SK-N-SH (cell line): ENCODE data around the gene PPIB. TPM values are rescaled to one million over a fixed set of nuclear protein-coding genes. Genes with fewer than 3 reads are reported as not detected.

Experiments used
- CTCF ChIA-PET: fragments of 300-600, 350-600 bp; formaldehyde crosslinking; extraction: SDS; loops from one replicate; lab custom pipeline; 2021; lab: Yijun Ruan, JAX
- POLR2A ChIA-PET: fragments of 350-600 bp; sonication (Branson Sonifier 250); formaldehyde crosslinking; extraction: SDS; loops from one replicate; lab custom pipeline; 2020; ENCODE audit warnings: antibody characterized with exemption, inconsistent platforms; lab: Yijun Ruan, JAX
- DNase-seq: peaks from one replicate; pipeline ENCODE4 v3.0.0; 2012
- H2AFZ ChIP-seq: fragments of 200-600 bp; sonication (generic); 2 replicates; pipeline ENCODE4 v1.8.1; 2016; ENCODE audit warnings: antibody characterized with exemption, mild to moderate bottlenecking, low read depth
- H3F3A ChIP-seq: fragments of 200-600 bp; sonication (generic); replicated peaks from 2 replicates; pipeline ENCODE3; 2016; ENCODE audit warnings: antibody characterized with exemption, mild to moderate bottlenecking; ENCODE audit not compliant: insufficient read depth
- H3K27ac ChIP-seq, 2 experiments: fragments of 200-500 bp in 1 of 2; fragments of 200-600 bp in 1 of 2; sonication (Bioruptor generic) in 1 of 2; sonication (generic), shearing (Covaris generic) in 1 of 2; 2 replicates each; pipeline versions ENCODE4 v1.5.1 to v1.6.1; 2014 to 2016; ENCODE audit warnings: low read depth in 2 of 2, inconsistent platforms in 1 of 2, low read length in 1 of 2, mild to moderate bottlenecking in 1 of 2, mixed read lengths in 1 of 2
- H3K27me3 ChIP-seq: fragments of 200-600 bp; sonication (generic), shearing (Covaris generic); 2 replicates; pipeline ENCODE4 v1.6.1; 2016; ENCODE audit warnings: mixed run types; ENCODE audit not compliant: insufficient read depth
- H3K36me3 ChIP-seq, 2 experiments: fragments of 200-500 bp in 1 of 2; fragments of 200-600 bp in 1 of 2; sonication (Bioruptor generic) in 1 of 2; sonication (generic) in 1 of 2; replicated peaks in 1 of 2; 2 replicates each; pipeline versions ENCODE3 to v1.5.1; 2014 to 2016; ENCODE audit warnings: low read length in 1 of 2, mild to moderate bottlenecking in 1 of 2; ENCODE audit not compliant: insufficient read depth in 2 of 2, control insufficient read depth in 1 of 2
- H3K4me1 ChIP-seq, 2 experiments: fragments of 200-500 bp in 1 of 2; fragments of 200-600 bp in 1 of 2; sonication (Bioruptor generic) in 1 of 2; sonication (generic), shearing (Covaris generic) in 1 of 2; 2 replicates each; pipeline versions ENCODE4 v1.5.1 to v1.6.1; 2014 to 2016; ENCODE audit warnings: low read depth in 1 of 2, low read length in 1 of 2, mixed run types in 1 of 2; ENCODE audit not compliant: insufficient read depth in 2 of 2, control insufficient read depth in 1 of 2
- H3K4me2 ChIP-seq: fragments of 200-600 bp; sonication (generic), shearing (Covaris generic); 2 replicates; pipeline ENCODE4 v1.6.1; 2017; ENCODE audit warnings: mixed run types
- H3K4me3 ChIP-seq, 2 experiments: fragments of 200-500 bp in 1 of 2; fragments of 200-600 bp in 1 of 2; sonication (Bioruptor generic) in 1 of 2; sonication (generic), shearing (Covaris generic) in 1 of 2; 2 replicates each; pipeline versions ENCODE4 v1.5.1 to v1.8.1; 2014 to 2016; ENCODE audit warnings: low read depth in 2 of 2, inconsistent platforms in 1 of 2, low read length in 1 of 2, mild to moderate bottlenecking in 1 of 2, mixed read lengths in 1 of 2, moderate library complexity in 1 of 2
- H3K79me2 ChIP-seq: fragments of 200-600 bp; sonication (generic); 2 replicates; pipeline ENCODE4 v1.8.1; 2017; ENCODE audit warnings: mild to moderate bottlenecking; ENCODE audit not compliant: insufficient read depth
- H3K9ac ChIP-seq: fragments of 200-600 bp; sonication (generic); 2 replicates; pipeline ENCODE4 v1.6.1; 2017; ENCODE audit warnings: mixed run types
- H3K9me2 ChIP-seq: fragments of 200-600 bp; sonication (generic); 2 replicates; pipeline ENCODE4 v1.6.1; 2017; ENCODE audit warnings: mixed run types
- H3K9me3 ChIP-seq: fragments of 200-600 bp; sonication (generic); 2 replicates; pipeline ENCODE4 v1.6.1; 2017; ENCODE audit warnings: mixed run types, mild to moderate bottlenecking, moderate library complexity
- H4K20me1 ChIP-seq: fragments of 200-600 bp; sonication (generic); 2 replicates; pipeline ENCODE4 v1.6.1; 2017; ENCODE audit warnings: mild to moderate bottlenecking, mixed run types; ENCODE audit not compliant: insufficient read depth
- CHD2 ChIP-seq: fragments of 150-350 bp; IDR thresholded peaks from 2 replicates; pipeline ENCODE4 v1.6.1; 2018; ENCODE audit warnings: low read length; ENCODE audit not compliant: partially characterized antibody
- FOSL2 ChIP-seq: IDR thresholded peaks from 2 replicates; pipeline ENCODE4 v1.4.0; 2012; ENCODE audit warnings: low read depth, mild to moderate bottlenecking, moderate library complexity, borderline replicate concordance
- GABPA ChIP-seq: IDR thresholded peaks from 2 replicates; pipeline ENCODE4 v1.4.0; 2012; ENCODE audit warnings: low read depth, mild to moderate bottlenecking
- MXI1 ChIP-seq: IDR thresholded peaks from 2 replicates; pipeline ENCODE4 v1.6.1; 2012; ENCODE audit warnings: mild to moderate bottlenecking, low read depth, low read length, improper control_type of control experiment
- TAF1 ChIP-seq: IDR thresholded peaks from 2 replicates; pipeline ENCODE4 v1.6.1; 2012; ENCODE audit warnings: low read depth, mild to moderate bottlenecking, low read length, moderate library complexity, borderline replicate concordance
- TEAD4 ChIP-seq: IDR thresholded peaks from 2 replicates; pipeline ENCODE4 v1.4.0; 2012; ENCODE audit warnings: mild to moderate bottlenecking, borderline replicate concordance; ENCODE audit not compliant: insufficient read depth
- YY1 ChIP-seq: IDR thresholded peaks from 2 replicates; pipeline ENCODE4 v1.4.0; 2012; ENCODE audit warnings: low read depth, mild to moderate bottlenecking
- WGBS: methylation state at CpG from one replicate; pipeline ENCODE4 v1.1.6; 2017; ENCODE audit warnings: low lambda C conversion rate; 5-methylcytosine and 5-hydroxymethylcytosine counted together
- polyA plus RNA-seq, 3 experiments: library from polyadenylated mRNA; depleted of rRNA; stranded (reverse); fragments of >200 nt; gene quantifications; 2 replicates each; pipeline ENCODE4 v1.2.3, GENCODE V29; 2012
- TF ChIP-seq, protein P1 (sequence below): fragments of 150-350 bp; IDR thresholded peaks from 2 replicates; pipeline ENCODE4 v1.6.1; 2017; ENCODE audit warnings: antibody characterized with exemption, low read length, low read depth, borderline replicate concordance
- TF ChIP-seq, protein P2 (sequence below): IDR thresholded peaks from 2 replicates; pipeline ENCODE4 v1.6.1; 2012; ENCODE audit warnings: mild to moderate bottlenecking, low read depth, low read length, moderate library complexity
- TF ChIP-seq, protein P3 (sequence below): IDR thresholded peaks from 2 replicates; pipeline ENCODE4; 2012
- TF ChIP-seq, protein P4 (sequence below): fragments of 150-350 bp; IDR thresholded peaks from 2 replicates; pipeline ENCODE4 v1.6.1; 2016; ENCODE audit warnings: mild to moderate bottlenecking, low read depth, low read length

PPIB gene
- polyA plus RNA-seq, 1 of the 3 experiments (the other 2 are of a cell fraction) = 1,379 TPM

DNA sequence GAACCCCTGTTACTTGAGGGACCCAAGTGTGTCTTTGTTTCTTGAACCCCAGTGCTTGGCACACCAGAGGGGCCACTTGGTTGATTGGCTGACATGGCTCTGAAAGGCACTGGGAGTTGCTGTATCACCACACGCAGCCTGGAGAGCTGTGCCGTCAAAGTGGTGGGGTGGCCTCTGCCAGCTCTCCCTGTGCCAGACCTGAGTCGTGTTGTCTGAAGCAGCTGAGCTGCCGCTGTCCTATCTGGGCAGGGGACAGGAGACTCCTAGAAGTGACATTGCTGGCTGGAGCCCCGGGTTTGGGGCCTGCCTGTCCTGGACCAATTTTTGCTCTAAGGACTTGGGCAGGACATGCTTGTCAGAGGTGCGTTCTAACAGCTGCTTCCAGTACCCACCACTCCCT, 16.8 kb downstream of the PPIB start:
- 48% methylated on average over 4 of the region's 6 CpGs for WGBS
- ChIA-PET POLR2A (interaction anchor here (1.0 kb wide), 1 partner anchor 52 kb away, joined by 3 read pairs; the partner anchor contains the start of gene CIAO2A), CTCF (interaction anchor here (0.7 to 2.7 kb wide), 4 partner anchors 8 to 50 kb away, joined by 3 to 20 read pairs (median 6); partner anchors contain the start of gene SNX1)
- no peaks in the 10 kb centered on the region for H4K20me1 ChIP-seq
- no peaks in the 10 kb centered on the region for H3K9me3 ChIP-seq
- H3K27ac ChIP-seq = peak overlapping the region in 1 of 2 experiments; percentile 89; a peak in 2 of 4 replicates
- H3K9ac ChIP-seq = no peak overlapping the region
- H3K79me2 ChIP-seq = no peaks in the 10 kb centered on the region
- no peak overlapping the region for H3K4me2 ChIP-seq
- no peaks in the 10 kb centered on the region for H3K27me3 ChIP-seq
- TF ChIP-seq MXI1 = no peak
- TF ChIP-seq, protein P1, sequence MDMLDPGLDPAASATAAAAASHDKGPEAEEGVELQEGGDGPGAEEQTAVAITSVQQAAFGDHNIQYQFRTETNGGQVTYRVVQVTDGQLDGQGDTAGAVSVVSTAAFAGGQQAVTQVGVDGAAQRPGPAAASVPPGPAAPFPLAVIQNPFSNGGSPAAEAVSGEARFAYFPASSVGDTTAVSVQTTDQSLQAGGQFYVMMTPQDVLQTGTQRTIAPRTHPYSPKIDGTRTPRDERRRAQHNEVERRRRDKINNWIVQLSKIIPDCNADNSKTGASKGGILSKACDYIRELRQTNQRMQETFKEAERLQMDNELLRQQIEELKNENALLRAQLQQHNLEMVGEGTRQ = no peak
- no peak for TF ChIP-seq TEAD4
- TF ChIP-seq CHD2 = no peak
- TF ChIP-seq FOSL2 = no peak
- TF ChIP-seq, protein P2, sequence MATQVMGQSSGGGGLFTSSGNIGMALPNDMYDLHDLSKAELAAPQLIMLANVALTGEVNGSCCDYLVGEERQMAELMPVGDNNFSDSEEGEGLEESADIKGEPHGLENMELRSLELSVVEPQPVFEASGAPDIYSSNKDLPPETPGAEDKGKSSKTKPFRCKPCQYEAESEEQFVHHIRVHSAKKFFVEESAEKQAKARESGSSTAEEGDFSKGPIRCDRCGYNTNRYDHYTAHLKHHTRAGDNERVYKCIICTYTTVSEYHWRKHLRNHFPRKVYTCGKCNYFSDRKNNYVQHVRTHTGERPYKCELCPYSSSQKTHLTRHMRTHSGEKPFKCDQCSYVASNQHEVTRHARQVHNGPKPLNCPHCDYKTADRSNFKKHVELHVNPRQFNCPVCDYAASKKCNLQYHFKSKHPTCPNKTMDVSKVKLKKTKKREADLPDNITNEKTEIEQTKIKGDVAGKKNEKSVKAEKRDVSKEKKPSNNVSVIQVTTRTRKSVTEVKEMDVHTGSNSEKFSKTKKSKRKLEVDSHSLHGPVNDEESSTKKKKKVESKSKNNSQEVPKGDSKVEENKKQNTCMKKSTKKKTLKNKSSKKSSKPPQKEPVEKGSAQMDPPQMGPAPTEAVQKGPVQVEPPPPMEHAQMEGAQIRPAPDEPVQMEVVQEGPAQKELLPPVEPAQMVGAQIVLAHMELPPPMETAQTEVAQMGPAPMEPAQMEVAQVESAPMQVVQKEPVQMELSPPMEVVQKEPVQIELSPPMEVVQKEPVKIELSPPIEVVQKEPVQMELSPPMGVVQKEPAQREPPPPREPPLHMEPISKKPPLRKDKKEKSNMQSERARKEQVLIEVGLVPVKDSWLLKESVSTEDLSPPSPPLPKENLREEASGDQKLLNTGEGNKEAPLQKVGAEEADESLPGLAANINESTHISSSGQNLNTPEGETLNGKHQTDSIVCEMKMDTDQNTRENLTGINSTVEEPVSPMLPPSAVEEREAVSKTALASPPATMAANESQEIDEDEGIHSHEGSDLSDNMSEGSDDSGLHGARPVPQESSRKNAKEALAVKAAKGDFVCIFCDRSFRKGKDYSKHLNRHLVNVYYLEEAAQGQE = no peak
- TF ChIP-seq, protein P3, sequence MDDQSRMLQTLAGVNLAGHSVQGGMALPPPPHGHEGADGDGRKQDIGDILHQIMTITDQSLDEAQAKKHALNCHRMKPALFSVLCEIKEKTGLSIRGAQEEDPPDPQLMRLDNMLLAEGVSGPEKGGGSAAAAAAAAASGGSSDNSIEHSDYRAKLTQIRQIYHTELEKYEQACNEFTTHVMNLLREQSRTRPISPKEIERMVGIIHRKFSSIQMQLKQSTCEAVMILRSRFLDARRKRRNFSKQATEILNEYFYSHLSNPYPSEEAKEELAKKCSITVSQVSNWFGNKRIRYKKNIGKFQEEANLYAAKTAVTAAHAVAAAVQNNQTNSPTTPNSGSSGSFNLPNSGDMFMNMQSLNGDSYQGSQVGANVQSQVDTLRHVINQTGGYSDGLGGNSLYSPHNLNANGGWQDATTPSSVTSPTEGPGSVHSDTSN = no peak
- TF ChIP-seq TAF1 = no peak
- H3F3A ChIP-seq = peaks cover 11% of the 10 kb centered on the region
- no peaks in the 10 kb centered on the region for H3K9me2 ChIP-seq
- peaks cover 0 to 30% of the 10 kb centered on the region in 2 experiments; a peak in 2 of 4 replicates for H3K4me1 ChIP-seq
- H3K36me3 ChIP-seq = peaks cover 0 to 32% of the 10 kb centered on the region in 2 experiments
- H3K4me3 ChIP-seq = no peak overlapping the region
- H2AFZ ChIP-seq = no peak overlapping the region
- DNase-seq = peak; percentile 49

DNA sequence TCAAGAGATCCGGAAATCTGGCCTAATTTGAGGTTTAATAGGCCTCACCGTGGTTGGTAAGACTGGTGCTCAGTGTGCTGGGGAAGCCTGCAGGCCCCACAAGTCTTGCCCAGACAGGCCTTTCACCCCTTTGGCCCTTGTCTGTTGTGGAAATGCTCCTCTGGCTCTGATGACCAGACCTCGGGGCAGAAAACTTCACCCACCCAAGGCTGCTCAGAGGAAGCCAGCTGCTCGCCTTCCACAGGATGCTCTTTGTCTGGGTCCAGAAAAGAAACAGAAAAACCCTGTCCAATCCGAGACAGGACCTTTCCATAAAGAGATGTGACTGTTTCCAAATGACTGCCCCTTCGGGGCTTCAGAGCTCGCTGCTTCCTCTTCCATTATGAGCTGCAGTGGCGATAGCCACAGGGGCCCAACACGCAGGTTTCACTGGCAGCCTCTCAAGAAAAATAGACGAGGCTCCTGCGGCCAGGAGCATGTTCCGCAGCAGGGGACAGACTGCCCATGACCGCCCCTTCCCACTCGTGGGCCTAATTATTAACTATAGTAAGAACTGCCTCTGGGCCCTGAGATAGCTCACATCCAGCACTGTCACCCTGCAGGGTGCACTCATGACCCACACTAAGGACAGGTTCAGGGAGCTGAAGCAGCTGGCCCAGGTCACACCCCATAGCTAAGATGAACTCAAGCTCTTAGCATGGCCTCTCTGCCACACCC, 18.1 kb downstream of the PPIB start:
- ChIA-PET POLR2A (interaction anchor here (1.0 kb wide), 2 partner anchors 9 to 51 kb away, joined by 3 to 4 read pairs; partner anchors contain the start of gene CIAO2A), CTCF (interaction anchor here (1.3 to 2.7 kb wide), 3 partner anchors 9 to 40 kb away, joined by 3 to 20 read pairs (median 3); no protein-coding TSS in a partner anchor)
- TF ChIP-seq, protein P4, sequence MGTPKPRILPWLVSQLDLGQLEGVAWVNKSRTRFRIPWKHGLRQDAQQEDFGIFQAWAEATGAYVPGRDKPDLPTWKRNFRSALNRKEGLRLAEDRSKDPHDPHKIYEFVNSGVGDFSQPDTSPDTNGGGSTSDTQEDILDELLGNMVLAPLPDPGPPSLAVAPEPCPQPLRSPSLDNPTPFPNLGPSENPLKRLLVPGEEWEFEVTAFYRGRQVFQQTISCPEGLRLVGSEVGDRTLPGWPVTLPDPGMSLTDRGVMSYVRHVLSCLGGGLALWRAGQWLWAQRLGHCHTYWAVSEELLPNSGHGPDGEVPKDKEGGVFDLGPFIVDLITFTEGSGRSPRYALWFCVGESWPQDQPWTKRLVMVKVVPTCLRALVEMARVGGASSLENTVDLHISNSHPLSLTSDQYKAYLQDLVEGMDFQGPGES = no peak
- TF ChIP-seq GABPA (no peak), FOSL2 (no peak), YY1 (no peak)

More for the DNA sequence above, 18.1 kb downstream of the PPIB start:
- no peaks in the 10 kb centered on the region for H3K9me2 ChIP-seq
- H3K36me3 ChIP-seq = peaks cover 0 to 36% of the 10 kb centered on the region in 2 experiments
- DNase-seq = no peak
- H3K4me1 ChIP-seq = peaks cover 0 to 28% of the 10 kb centered on the region in 2 experiments; a peak in 2 of 4 replicates
- no peak overlapping the region for H3K9ac ChIP-seq
- no peak overlapping the region for H3K4me2 ChIP-seq
- no peak overlapping the region for H3K4me3 ChIP-seq
- no peaks in the 10 kb centered on the region for H3K27me3 ChIP-seq
- H2AFZ ChIP-seq = no peak overlapping the region
- H4K20me1 ChIP-seq = no peaks in the 10 kb centered on the region
- H3K79me2 ChIP-seq = no peaks in the 10 kb centered on the region
- H3K9me3 ChIP-seq = no peaks in the 10 kb centered on the region
- WGBS = 95% methylated on average over 8 of the region's 14 CpGs
- peaks cover 11% of the 10 kb centered on the region for H3F3A ChIP-seq
- peak overlapping the region in 1 of 2 experiments; percentile 64; a peak in 2 of 4 replicates for H3K27ac ChIP-seq
